Measurements from ENCODE around the gene SEMA6D.

The SEMA6D gene

GRCh38 chr15:47796339-47796738 is 79.0 kb downstream of the SEMA6D start:
- no peak for DNase-seq
- TF ChIP-seq POLR2A (IDR thresholded peaks at IDR 0.05; ENCODE audit: low read length) (no peak), GATA1 (IDR thresholded peaks at IDR 0.05; ENCODE audit: low read depth, low read length) (no peak)

- no peak for TF ChIP-seq GATA1 (IDR thresholded peaks at IDR 0.05; ENCODE audit: low read depth, low read length)
- TF ChIP-seq POLR2A (IDR thresholded peaks at IDR 0.05; ENCODE audit: low read length): no peak
- no peak for DNase-seq
Measured at GRCh38 chr15:47796830-47797229, 79.5 kb downstream of the SEMA6D start.

- TF ChIP-seq GATA1 (IDR thresholded peaks at IDR 0.05; ENCODE audit: low read depth, low read length) (no peak), POLR2A (IDR thresholded peaks at IDR 0.05; ENCODE audit: low read length) (no peak)
- no peak for DNase-seq
Measured at GRCh38 chr15:47801522-47801921, 84.2 kb downstream of the SEMA6D start.

- no peak for TF ChIP-seq GATA1 (IDR thresholded peaks at IDR 0.05; ENCODE audit: low read depth, low read length)
- no peak for TF ChIP-seq POLR2A (IDR thresholded peaks at IDR 0.05; ENCODE audit: low read length)
- no peak for DNase-seq
Measured at GRCh38 chr15:47802216-47802615, 84.9 kb downstream of the SEMA6D start.

GRCh38 chr15:47803767-47804166 is 86.5 kb downstream of the SEMA6D start:
- DNase-seq: no peak
- no peak for TF ChIP-seq GATA1 (IDR thresholded peaks at IDR 0.05; ENCODE audit: low read depth, low read length)
- TF ChIP-seq POLR2A (IDR thresholded peaks at IDR 0.05; ENCODE audit: low read length): no peak

GRCh38 chr15:47804733-47805132 is 87.4 kb downstream of the SEMA6D start:
- no peak for DNase-seq
- TF ChIP-seq POLR2A (IDR thresholded peaks at IDR 0.05; ENCODE audit: low read length): no peak
- TF ChIP-seq GATA1 (IDR thresholded peaks at IDR 0.05; ENCODE audit: low read depth, low read length): no peak

GRCh38 chr15:47806008-47806407 is 88.7 kb downstream of the SEMA6D start:
- TF ChIP-seq GATA1 (IDR thresholded peaks at IDR 0.05; ENCODE audit: low read depth, low read length) (no peak), POLR2A (IDR thresholded peaks at IDR 0.05; ENCODE audit: low read length) (no peak)
- no peak for DNase-seq

- no peak for TF ChIP-seq GATA1 (IDR thresholded peaks at IDR 0.05; ENCODE audit: low read depth, low read length)
- no peak for TF ChIP-seq POLR2A (IDR thresholded peaks at IDR 0.05; ENCODE audit: low read length)
- DNase-seq: no peak
Measured at GRCh38 chr15:47811172-47811571, 93.9 kb downstream of the SEMA6D start.

- no peak for TF ChIP-seq GATA1 (IDR thresholded peaks at IDR 0.05; ENCODE audit: low read depth, low read length)
- TF ChIP-seq POLR2A (IDR thresholded peaks at IDR 0.05; ENCODE audit: low read length): no peak
- no peak for DNase-seq
Measured at GRCh38 chr15:47812470-47812999, 95.2 kb downstream of the SEMA6D start.

- DNase-seq: no peak
- no peak for TF ChIP-seq POLR2A (IDR thresholded peaks at IDR 0.05; ENCODE audit: low read length)
- no peak for TF ChIP-seq GATA1 (IDR thresholded peaks at IDR 0.05; ENCODE audit: low read depth, low read length)
Measured at GRCh38 chr15:47813748-47814384, 96.6 kb downstream of the SEMA6D start.

- DNase-seq: no peak
- TF ChIP-seq GATA1 (IDR thresholded peaks at IDR 0.05; ENCODE audit: low read depth, low read length) (no peak), POLR2A (IDR thresholded peaks at IDR 0.05; ENCODE audit: low read length) (no peak)
Measured at GRCh38 chr15:47814620-47815019, 97.3 kb downstream of the SEMA6D start.

GRCh38 chr15:47817969-47818548 is 100.8 kb downstream of the SEMA6D start:
- DNase-seq: no peak
- TF ChIP-seq GATA1 (IDR thresholded peaks at IDR 0.05; ENCODE audit: low read depth, low read length) (no peak), POLR2A (IDR thresholded peaks at IDR 0.05; ENCODE audit: low read length) (no peak)

- DNase-seq: no peak
- TF ChIP-seq GATA1 (IDR thresholded peaks at IDR 0.05; ENCODE audit: low read depth, low read length) (no peak), POLR2A (IDR thresholded peaks at IDR 0.05; ENCODE audit: low read length) (no peak)
Measured at GRCh38 chr15:47819158-47819557, 101.9 kb downstream of the SEMA6D start.

- TF ChIP-seq POLR2A (IDR thresholded peaks at IDR 0.05; ENCODE audit: low read length) (no peak), GATA1 (IDR thresholded peaks at IDR 0.05; ENCODE audit: low read depth, low read length) (no peak)
- DNase-seq: no peak
Measured at GRCh38 chr15:47820057-47820746, 102.9 kb downstream of the SEMA6D start.
